Spleen (tissue), 11 donors: Measurements from ENCODE around the gene USP32. TPM values are rescaled to one million over a fixed set of nuclear protein-coding genes. Genes with fewer than 3 reads are reported as not detected.

ENCODE experiments used
- DNase-seq: peaks from one replicate; pipeline ENCODE4 v3.0.0-alpha.2; 2020
- H3K27ac ChIP-seq, 8 donors: fragments of 200-600 bp; sonication (generic) in 7 of 8; 1 replicate in 4 of 8; 2 replicates in 4 of 8; pipeline versions ENCODE4 v1.5.0 to v1.8.0; 2016 to 2021; ENCODE audit warnings: inconsistent platforms in 4 of 8, mild to moderate bottlenecking in 4 of 8, moderate library complexity in 1 of 8
- H3K27me3 ChIP-seq, 7 donors: fragments of 200-600 bp; sonication (generic) in 6 of 7; replicated peaks in 1 of 7; 1 replicate in 4 of 7; 2 replicates in 3 of 7; pipeline versions ENCODE4 v1.5.0 to v1.8.0; 2016 to 2021; ENCODE audit warnings: inconsistent platforms in 3 of 7, mild to moderate bottlenecking in 1 of 7
- H3K36me3 ChIP-seq, 6 donors: fragments of 200-600 bp; sonication (generic) in 5 of 6; 1 replicate in 4 of 6; 2 replicates in 2 of 6; pipeline versions ENCODE4 v1.5.0 to v1.8.0; 2016 to 2021; ENCODE audit warnings: inconsistent platforms in 2 of 6
- H3K4me1 ChIP-seq, 6 donors: fragments of 200-600 bp; sonication (generic) in 5 of 6; 1 replicate in 3 of 6; 2 replicates in 3 of 6; pipeline versions ENCODE4 v1.5.0 to v1.8.0; 2016 to 2021; ENCODE audit warnings: inconsistent platforms in 3 of 6
- H3K4me3 ChIP-seq, 8 donors: fragments of 200-600 bp; sonication (generic) in 7 of 8; 1 replicate in 4 of 8; 2 replicates in 4 of 8; pipeline versions ENCODE4 v1.5.0 to v1.8.0; 2016 to 2021; ENCODE audit warnings: inconsistent platforms in 4 of 8, mild to moderate bottlenecking in 4 of 8, moderate library complexity in 2 of 8
- H3K9me3 ChIP-seq, 8 donors: fragments of 200-600 bp; sonication (generic) in 7 of 8; 1 replicate in 4 of 8; 2 replicates in 4 of 8; pipeline versions ENCODE4 v1.5.0 to v1.8.0; 2016 to 2021; ENCODE audit warnings: inconsistent platforms in 4 of 8
- CTCF ChIP-seq, 11 experiments: fragments of 200-600 bp in 7 of 11; fragments of 450-650 bp in 4 of 11; sonication (generic) in 4 of 11; IDR thresholded peaks in 8 of 11; conservative IDR thresholded peaks in 3 of 11; 1 replicate in 7 of 11; 2 replicates in 4 of 11; pipeline versions ENCODE4 v1.4.0 to v1.8.0; 2016 to 2021; ENCODE audit warnings: antibody characterized with exemption in 11 of 11, inconsistent platforms in 4 of 11, mild to moderate bottlenecking in 1 of 11
- POLR2A ChIP-seq, 3 donors: fragments of 450-650 bp; IDR thresholded peaks; one replicate each; pipeline ENCODE4 v1.5.1; 2017; ENCODE audit warnings: antibody characterized with exemption in 3 of 3, mild to moderate bottlenecking in 1 of 3
- POLR2AphosphoS5 ChIP-seq, 3 donors: sonication (generic); formaldehyde crosslinking; IDR thresholded peaks; one replicate each; pipeline ENCODE4 v1.5.1; 2017; ENCODE audit warnings: antibody characterized with exemption in 3 of 3
- WGBS, 5 donors: extraction: QIAGEN DNeasy Blood & Tissue Kit in 3 of 5; methylation state at CpG; one replicate each; pipeline versions ENCODE4 v1.1.5 to v1.1.7; 2013 to 2018; 5-methylcytosine and 5-hydroxymethylcytosine counted together
- intact Hi-C: fragments of 100-400 bp; cut with DNase I; formaldehyde crosslinking; loops from one replicate; pipeline ENCODE4 v1.15.0; 2023; ENCODE audit warnings: low total_unique reads
- polyA plus RNA-seq, 3 donors: library from polyadenylated mRNA; stranded (reverse); fragments of 200-250 nt; gene quantifications; one replicate each; pipeline ENCODE4 v1.2.1, GENCODE V29; 2013
- total RNA-seq, 7 donors: library from RNA; depleted of rRNA in 3 of 7; stranded (reverse); fragments of >200 nt in 3 of 7; fragmentation: NEBNext Ultra II Directional in 4 of 7; extraction: Animal tissue kit (Norgen Biotek cat#: 25700) in 4 of 7; gene quantifications; one replicate each; pipeline versions ENCODE4 v1.1.0 to v1.2.1, GENCODE V29; 2016 to 2021
- donor health status: healthy with polysubstance abuse.
- donor health status: DM: no; HTN: no; CAD: no; lungs with moderate emphysema.
- donor health status: DM: no; HTN: no; CAD: no.
- donor health status: Bipolar disorder and iron deficiency.
- donor health status: healthy.
- donor health status: DM: no; HTN: no; CAD: no.
- donor health status: DM: yes; HTN: yes; CAD: no.

USP32 gene
- total and polyA plus RNA-seq, 10 donors, result 7.3 to 115 (median 79.8) TPM

GRCh38 chr17:60300949-60301348 is 91.0 kb downstream of the USP32 start:
- TF ChIP-seq CTCF (IDR thresholded peaks at IDR 0.05 in 8 of 11, conservative IDR thresholded peaks at IDR 0.05 in 3 of 11) (no peak), POLR2AphosphoS5 (IDR thresholded peaks at IDR 0.05) (no peak), POLR2A (IDR thresholded peaks at IDR 0.05) (no peak)
- no peak overlapping the region for H3K4me3 ChIP-seq
- intact Hi-C loops, result no loop called here

GRCh38 chr17:60300011-60300410 is 91.9 kb downstream of the USP32 start:
- intact Hi-C loops, result no loop called here
- peaks cover 0 to 36% (median 7%) of the 10 kb centered on the region in 6 donors for H3K4me1 ChIP-seq
- no peak for TF ChIP-seq POLR2AphosphoS5 (IDR thresholded peaks at IDR 0.05)
- no peak for TF ChIP-seq POLR2A (IDR thresholded peaks at IDR 0.05)
- no peaks in the 10 kb centered on the region for H3K9me3 ChIP-seq
- peaks cover 0 to 30% (median 0%) of the 10 kb centered on the region in 6 donors for H3K36me3 ChIP-seq
- no peak for DNase-seq
- no peak overlapping the region for H3K27ac ChIP-seq
- 89 to 95% (median 92%) methylated on average over 2 of the region's 2 CpGs for WGBS, 5 donors
- no peaks in the 10 kb centered on the region for H3K27me3 ChIP-seq
- no peak overlapping the region for H3K4me3 ChIP-seq

More at GRCh38 chr17:60300949-60301348, 91.0 kb downstream of the USP32 start:
- peaks cover 0 to 45% (median 17%) of the 10 kb centered on the region in 6 donors for H3K4me1 ChIP-seq
- H3K27ac ChIP-seq, result no peak overlapping the region
- 82 to 89% (median 84%) methylated on average over 1 of the region's 1 CpG for WGBS, 5 donors
- peaks cover 0 to 30% (median 0%) of the 10 kb centered on the region in 6 donors for H3K36me3 ChIP-seq
- H3K9me3 ChIP-seq, result no peaks in the 10 kb centered on the region
- no peak for DNase-seq
- H3K27me3 ChIP-seq, result no peaks in the 10 kb centered on the region

GRCh38 chr17:60297760-60298401 is 94.1 kb downstream of the USP32 start:
- H3K27ac ChIP-seq, result no peak overlapping the region
- H3K9me3 ChIP-seq, result no peaks in the 10 kb centered on the region
- WGBS, 5 donors, result 91 to 98% (median 95%) methylated on average over 4 of the region's 4 CpGs
- peaks cover 0 to 44% (median 3%) of the 10 kb centered on the region in 6 donors for H3K36me3 ChIP-seq
- intact Hi-C loops, result no loop called here
- no peaks in the 10 kb centered on the region for H3K27me3 ChIP-seq
- DNase-seq, result no peak
- no peak overlapping the region for H3K4me3 ChIP-seq
- H3K4me1 ChIP-seq, result peaks cover 0 to 15% (median 0%) of the 10 kb centered on the region in 6 donors
- no peak for TF ChIP-seq POLR2AphosphoS5 (IDR thresholded peaks at IDR 0.05)
- no peak for TF ChIP-seq CTCF (IDR thresholded peaks at IDR 0.05 in 8 of 11, conservative IDR thresholded peaks at IDR 0.05 in 3 of 11)
- no peak for TF ChIP-seq POLR2A (IDR thresholded peaks at IDR 0.05)

- H3K9me3 ChIP-seq, result no peaks in the 10 kb centered on the region
- intact Hi-C loops, result no loop called here
- TF ChIP-seq POLR2AphosphoS5 (IDR thresholded peaks at IDR 0.05), result no peak
- no peak for TF ChIP-seq CTCF (IDR thresholded peaks at IDR 0.05 in 8 of 11, conservative IDR thresholded peaks at IDR 0.05 in 3 of 11)
- TF ChIP-seq POLR2A (IDR thresholded peaks at IDR 0.05), result no peak
- no peaks in the 10 kb centered on the region for H3K27me3 ChIP-seq
- DNase-seq, result no peak
- H3K36me3 ChIP-seq, result peaks cover 0 to 49% (median 3%) of the 10 kb centered on the region in 6 donors
- no peak overlapping the region for H3K27ac ChIP-seq
- H3K4me1 ChIP-seq, result no peaks in the 10 kb centered on the region
- no peak overlapping the region for H3K4me3 ChIP-seq
- WGBS, 5 donors, result 93 to 100% (median 97%) methylated on average over 2 of the region's 2 CpGs
Observed at GRCh38 chr17:60296177-60296576, 95.8 kb downstream of the USP32 start.
